Left lung (tissue), 10 donors: ENCODE data around the gene FAM240A. TPM values are rescaled to one million over a fixed set of nuclear protein-coding genes. Genes with fewer than 3 reads are reported as not detected.

Experiments used
- ATAC-seq: fragments of 200-7000 bp; cut with Tn5 transposase; one replicate; pipeline ENCODE4 v1.9.1; 2020; ENCODE audit warnings: moderate library complexity
- DNase-seq, 4 donors: peaks; one replicate each; pipeline ENCODE4 v3.0.0-alpha.2; 2013 to 2020
- H3K27ac ChIP-seq, 2 donors: fragments of 200-600 bp; sonication (generic) in 1 of 2; one replicate each; pipeline versions ENCODE4 v1.5.0 to v1.8.0; 2020 to 2021
- H3K27me3 ChIP-seq, 2 donors: fragments of 200-600 bp; sonication (generic) in 1 of 2; one replicate each; pipeline versions ENCODE4 v1.5.0 to v1.8.0; 2020 to 2021
- H3K36me3 ChIP-seq, 2 donors: fragments of 200-600 bp; sonication (generic) in 1 of 2; one replicate each; pipeline versions ENCODE4 v1.5.0 to v1.8.0; 2020 to 2021
- H3K4me1 ChIP-seq, 2 donors: fragments of 200-600 bp; one replicate each; pipeline ENCODE4 v1.8.0; 2021
- H3K4me3 ChIP-seq, 2 donors: fragments of 200-600 bp; sonication (generic) in 1 of 2; one replicate each; pipeline versions ENCODE4 v1.5.0 to v1.8.0; 2020 to 2021; ENCODE audit warnings: mild to moderate bottlenecking in 1 of 2
- H3K9me3 ChIP-seq, 2 donors: fragments of 200-600 bp; sonication (generic) in 1 of 2; one replicate each; pipeline versions ENCODE4 v1.5.0 to v1.8.0; 2020 to 2021
- intact Hi-C, 2 donors: fragments of 100-400 bp; cut with DNase I; formaldehyde crosslinking; loops; one replicate each; pipeline versions ENCODE4 v1.11.2 to v1.14.2; 2022
- polyA plus RNA-seq, 6 donors: library from polyadenylated mRNA; unstranded; fragments of 120-200 nt; gene quantifications; one replicate each; pipeline ENCODE4 v1.2.1, GENCODE V29; 2013; ENCODE audit not compliant: insufficient read length in 6 of 6
- total RNA-seq, 2 donors: library from RNA; stranded (reverse); fragmentation: NEBNext Ultra II Directional; extraction: Animal tissue kit (Norgen Biotek cat#: 25700); gene quantifications; one replicate each; pipeline ENCODE4 v1.2.1, GENCODE V29; 2021
- TF ChIP-seq, protein P1 (sequence below), 2 donors: fragments of 200-600 bp; sonication (generic) in 1 of 2; IDR thresholded peaks; one replicate each; pipeline versions ENCODE4 v1.5.0 to v1.8.0; 2021; ENCODE audit warnings: antibody characterized with exemption in 2 of 2
- donor health status: DM: no; HTN: yes; CAD: no.
- donor health status: DM: no; HTN: no; CAD: no.

FAM240A gene
- total and polyA plus RNA-seq, 8 donors: not detected

GRCh38 chr3:46662771-46663551 lies 50.6 kb downstream of the FAM240A start:
- no peak for ATAC-seq
- no peak overlapping the region for H3K4me3 ChIP-seq
- no peak overlapping the region for H3K27ac ChIP-seq
- no peaks in the 10 kb centered on the region for H3K27me3 ChIP-seq
- H3K9me3 ChIP-seq: no peaks in the 10 kb centered on the region
- TF ChIP-seq, protein P1, sequence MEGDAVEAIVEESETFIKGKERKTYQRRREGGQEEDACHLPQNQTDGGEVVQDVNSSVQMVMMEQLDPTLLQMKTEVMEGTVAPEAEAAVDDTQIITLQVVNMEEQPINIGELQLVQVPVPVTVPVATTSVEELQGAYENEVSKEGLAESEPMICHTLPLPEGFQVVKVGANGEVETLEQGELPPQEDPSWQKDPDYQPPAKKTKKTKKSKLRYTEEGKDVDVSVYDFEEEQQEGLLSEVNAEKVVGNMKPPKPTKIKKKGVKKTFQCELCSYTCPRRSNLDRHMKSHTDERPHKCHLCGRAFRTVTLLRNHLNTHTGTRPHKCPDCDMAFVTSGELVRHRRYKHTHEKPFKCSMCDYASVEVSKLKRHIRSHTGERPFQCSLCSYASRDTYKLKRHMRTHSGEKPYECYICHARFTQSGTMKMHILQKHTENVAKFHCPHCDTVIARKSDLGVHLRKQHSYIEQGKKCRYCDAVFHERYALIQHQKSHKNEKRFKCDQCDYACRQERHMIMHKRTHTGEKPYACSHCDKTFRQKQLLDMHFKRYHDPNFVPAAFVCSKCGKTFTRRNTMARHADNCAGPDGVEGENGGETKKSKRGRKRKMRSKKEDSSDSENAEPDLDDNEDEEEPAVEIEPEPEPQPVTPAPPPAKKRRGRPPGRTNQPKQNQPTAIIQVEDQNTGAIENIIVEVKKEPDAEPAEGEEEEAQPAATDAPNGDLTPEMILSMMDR (IDR thresholded peaks at IDR 0.05): no peak
- intact Hi-C loops: no loop called here
- peak in 3 of 4 donors; percentile 39 to 64 (median 48) for DNase-seq
- peaks cover 0 to 5% of the 10 kb centered on the region in 2 donors for H3K4me1 ChIP-seq
- no peaks in the 10 kb centered on the region for H3K36me3 ChIP-seq

- Histone ChIP-seq H3K9me3 (no peaks in the 10 kb centered on the region), H3K36me3 (no peaks in the 10 kb centered on the region), H3K4me1 (peaks cover 0 to 5% of the 10 kb centered on the region in 2 donors), H3K27me3 (no peaks in the 10 kb centered on the region), H3K27ac (no peak overlapping the region), H3K4me3 (no peak overlapping the region)
- peak in 2 of 4 donors; percentile 19 to 39 for DNase-seq
- ATAC-seq: peak; percentile 29
- TF ChIP-seq, protein P1 (IDR thresholded peaks at IDR 0.05): no peak
- intact Hi-C loops: no loop called here
Observed at GRCh38 chr3:46663591-46664135, 51.3 kb downstream of the FAM240A start.

- H3K27me3 ChIP-seq: no peaks in the 10 kb centered on the region
- H3K4me3 ChIP-seq: no peak overlapping the region
- intact Hi-C loops: no loop called here
- TF ChIP-seq, protein P1 (IDR thresholded peaks at IDR 0.05): no peak
- ATAC-seq: no peak
- no peaks in the 10 kb centered on the region for H3K9me3 ChIP-seq
- peak in 1 of 4 donors; percentile 27 for DNase-seq
- no peak overlapping the region for H3K27ac ChIP-seq
- H3K4me1 ChIP-seq: peaks cover 0 to 5% of the 10 kb centered on the region in 2 donors
- H3K36me3 ChIP-seq: no peaks in the 10 kb centered on the region
Observed at GRCh38 chr3:46664188-46664970, 52.1 kb downstream of the FAM240A start.

DNA sequence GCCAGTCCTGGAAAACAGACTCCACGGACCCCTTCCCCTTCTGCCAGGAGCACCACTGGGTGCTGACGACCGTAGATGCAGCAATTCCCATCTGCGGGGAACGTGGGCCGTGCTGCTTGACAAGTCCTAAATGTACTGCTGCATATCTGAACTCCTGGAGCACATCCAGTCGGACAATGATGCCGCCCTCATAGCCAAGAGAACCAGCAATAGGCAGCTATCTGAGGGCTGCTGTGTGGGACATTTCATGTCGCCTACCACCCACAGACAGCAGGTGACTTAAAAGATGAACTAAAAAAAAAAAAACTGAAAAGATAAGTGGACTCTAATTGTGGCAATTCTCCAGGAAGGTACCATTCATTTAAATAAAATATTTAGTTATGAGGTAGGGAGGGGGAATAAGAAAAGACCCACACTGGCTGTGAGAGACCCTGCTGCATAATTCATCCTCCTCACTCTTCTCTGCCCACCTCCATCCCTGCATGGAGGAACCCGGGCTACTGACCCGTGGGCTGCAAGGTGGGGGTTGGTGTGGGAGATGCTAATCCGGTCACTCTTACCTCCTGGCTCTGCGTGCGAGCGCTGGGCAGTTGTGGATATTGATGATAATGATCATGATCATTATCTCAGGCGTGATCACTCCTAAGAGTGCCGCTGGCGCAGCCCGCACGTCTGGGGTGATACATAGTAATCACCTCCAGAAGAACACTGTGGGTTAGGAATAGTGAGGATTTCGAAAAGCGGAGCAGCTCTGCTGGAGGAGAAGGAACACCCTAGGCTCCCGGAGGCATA lies 52.8 kb downstream of the FAM240A start:
- Histone ChIP-seq H3K27me3 (no peaks in the 10 kb centered on the region), H3K9me3 (no peaks in the 10 kb centered on the region), H3K27ac (no peak overlapping the region), H3K36me3 (no peaks in the 10 kb centered on the region), H3K4me3 (no peak overlapping the region), H3K4me1 (peaks cover 0 to 5% of the 10 kb centered on the region in 2 donors)
- DNase-seq: peak in 1 of 4 donors; percentile 68
- no peak for ATAC-seq
- intact Hi-C loops: no loop called here
- TF ChIP-seq, protein P1 (IDR thresholded peaks at IDR 0.05): no peak
